ENCODE results near the gene DOCK4. TPM values are rescaled to one million over a fixed set of nuclear protein-coding genes. Genes with fewer than 3 reads are reported as not detected.

Gene DOCK4
- total RNA-seq, 1 donor from 2014 or later = 43.5 TPM

DNA sequence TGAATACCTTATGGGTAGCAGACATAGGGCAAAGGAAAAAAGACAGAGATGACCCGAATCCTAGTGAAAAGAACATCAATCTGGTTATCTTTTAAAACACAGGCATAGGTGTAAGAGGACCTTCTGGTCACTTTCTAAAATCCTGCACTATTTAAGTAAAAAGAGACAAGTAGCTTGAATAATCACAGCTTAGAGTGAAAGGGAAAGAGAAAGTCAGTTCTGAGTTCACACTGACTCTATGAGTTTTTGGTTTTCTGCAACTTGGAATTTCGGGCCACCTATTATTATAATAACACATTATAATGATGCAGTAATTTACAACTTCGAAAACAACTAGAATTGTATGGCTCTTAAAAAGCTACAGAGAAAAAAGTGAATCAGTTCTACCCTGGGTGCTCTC lies 247.8 kb downstream of the DOCK4 start:
- no peak for DNase-seq (ENCODE audit: low spot score in 2 of 2)
- H3K4me3 ChIP-seq = peak overlapping the region in 1 of 2 donors; percentile 40
- intact Hi-C loops (cut with DNase I) = no loop called here

DNA sequence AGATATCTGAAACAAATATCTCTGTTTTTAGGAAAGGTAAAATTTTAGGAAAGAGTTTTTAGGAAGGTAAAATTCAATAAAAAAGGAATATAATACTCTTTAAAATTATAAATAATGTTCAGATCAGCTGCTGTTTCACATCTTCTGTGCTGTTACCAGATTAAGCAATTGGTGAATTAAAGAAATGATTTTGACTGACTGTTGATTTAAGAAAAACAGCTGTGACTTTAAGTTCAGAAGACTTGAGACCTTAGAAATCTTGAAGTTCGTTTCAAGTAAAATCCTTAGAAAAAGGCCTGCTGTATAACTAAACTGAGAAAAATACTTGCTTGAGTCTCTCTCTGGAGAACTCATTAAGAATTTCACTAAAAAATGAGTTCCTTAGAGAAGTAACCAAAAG lies 250.6 kb downstream of the DOCK4 start:
- H3K4me3 ChIP-seq = no peak overlapping the region
- H3K9me3 ChIP-seq = no peaks in the 10 kb centered on the region
- H3K27me3 ChIP-seq = no peaks in the 10 kb centered on the region
- DNase-seq (ENCODE audit: low spot score in 2 of 2) = no peak
- no peaks in the 10 kb centered on the region for H3K4me1 ChIP-seq
- intact Hi-C loops (cut with DNase I) = no loop called here
- TF ChIP-seq, protein P1, sequence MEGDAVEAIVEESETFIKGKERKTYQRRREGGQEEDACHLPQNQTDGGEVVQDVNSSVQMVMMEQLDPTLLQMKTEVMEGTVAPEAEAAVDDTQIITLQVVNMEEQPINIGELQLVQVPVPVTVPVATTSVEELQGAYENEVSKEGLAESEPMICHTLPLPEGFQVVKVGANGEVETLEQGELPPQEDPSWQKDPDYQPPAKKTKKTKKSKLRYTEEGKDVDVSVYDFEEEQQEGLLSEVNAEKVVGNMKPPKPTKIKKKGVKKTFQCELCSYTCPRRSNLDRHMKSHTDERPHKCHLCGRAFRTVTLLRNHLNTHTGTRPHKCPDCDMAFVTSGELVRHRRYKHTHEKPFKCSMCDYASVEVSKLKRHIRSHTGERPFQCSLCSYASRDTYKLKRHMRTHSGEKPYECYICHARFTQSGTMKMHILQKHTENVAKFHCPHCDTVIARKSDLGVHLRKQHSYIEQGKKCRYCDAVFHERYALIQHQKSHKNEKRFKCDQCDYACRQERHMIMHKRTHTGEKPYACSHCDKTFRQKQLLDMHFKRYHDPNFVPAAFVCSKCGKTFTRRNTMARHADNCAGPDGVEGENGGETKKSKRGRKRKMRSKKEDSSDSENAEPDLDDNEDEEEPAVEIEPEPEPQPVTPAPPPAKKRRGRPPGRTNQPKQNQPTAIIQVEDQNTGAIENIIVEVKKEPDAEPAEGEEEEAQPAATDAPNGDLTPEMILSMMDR (IDR thresholded peaks at IDR 0.05) = no peak
- no peaks in the 10 kb centered on the region for H3K36me3 ChIP-seq
- H3K27ac ChIP-seq = no peak overlapping the region

More for the DNA sequence above, 247.8 kb downstream of the DOCK4 start:
- Histone ChIP-seq H3K9me3 (no peaks in the 10 kb centered on the region), H3K4me1 (no peaks in the 10 kb centered on the region), H3K27me3 (no peaks in the 10 kb centered on the region), H3K27ac (no peak overlapping the region), H3K36me3 (no peaks in the 10 kb centered on the region)
- TF ChIP-seq, protein P1 (IDR thresholded peaks at IDR 0.05) = no peak

DNA sequence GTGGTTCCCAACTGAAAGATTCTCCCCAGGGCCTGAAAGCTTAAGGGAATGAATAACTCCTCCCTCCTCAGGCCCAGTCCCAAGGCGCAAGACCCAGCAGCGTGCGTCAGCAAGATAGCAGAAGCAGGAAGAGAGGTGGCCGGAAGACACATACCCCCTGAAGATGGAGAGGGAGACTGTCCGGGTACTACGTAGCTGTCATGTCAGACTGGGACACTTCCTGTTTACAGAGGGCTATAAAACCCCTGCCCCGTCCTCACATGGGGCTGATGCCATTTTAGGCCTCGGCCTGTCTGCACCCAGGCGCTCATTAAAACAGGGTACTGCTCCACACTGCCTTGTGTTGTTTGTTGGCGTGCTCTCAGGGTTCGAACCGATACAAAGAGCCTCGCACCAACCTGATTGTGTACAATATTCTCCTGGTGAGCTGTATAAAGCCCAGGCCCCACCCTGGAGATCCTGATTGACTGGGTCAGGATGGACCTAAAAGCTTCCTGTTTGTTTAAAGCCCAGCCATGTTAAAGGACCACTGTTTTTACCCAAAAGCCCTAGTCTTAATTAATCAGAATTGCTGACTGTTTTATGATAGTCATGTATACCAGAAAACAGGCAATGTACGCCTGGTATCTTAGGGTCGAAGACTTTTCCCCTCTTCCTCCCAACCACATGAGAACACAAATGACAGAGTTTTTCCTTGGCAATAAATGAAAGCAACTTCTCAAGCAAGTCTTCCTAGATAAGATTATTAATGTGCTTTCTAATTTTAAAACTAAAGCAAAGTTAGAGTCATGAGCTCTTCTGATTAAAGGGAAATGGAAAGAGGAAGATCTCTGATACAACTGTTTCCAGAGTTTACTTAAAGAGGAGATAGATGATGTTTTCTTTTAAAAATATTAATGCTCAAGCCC lies 251.5 kb downstream of the DOCK4 start:
- Histone ChIP-seq H3K4me1 (no peaks in the 10 kb centered on the region), H3K36me3 (no peaks in the 10 kb centered on the region), H3K27me3 (no peaks in the 10 kb centered on the region), H3K9me3 (no peaks in the 10 kb centered on the region), H3K4me3 (no peak overlapping the region), H3K27ac (peak overlapping the region in 1 of 2 donors; percentile 43)
- DNase-seq (ENCODE audit: low spot score in 2 of 2) = no peak
- intact Hi-C loops (cut with DNase I) = no loop called here
- TF ChIP-seq, protein P1 (IDR thresholded peaks at IDR 0.05) = no peak

DNA sequence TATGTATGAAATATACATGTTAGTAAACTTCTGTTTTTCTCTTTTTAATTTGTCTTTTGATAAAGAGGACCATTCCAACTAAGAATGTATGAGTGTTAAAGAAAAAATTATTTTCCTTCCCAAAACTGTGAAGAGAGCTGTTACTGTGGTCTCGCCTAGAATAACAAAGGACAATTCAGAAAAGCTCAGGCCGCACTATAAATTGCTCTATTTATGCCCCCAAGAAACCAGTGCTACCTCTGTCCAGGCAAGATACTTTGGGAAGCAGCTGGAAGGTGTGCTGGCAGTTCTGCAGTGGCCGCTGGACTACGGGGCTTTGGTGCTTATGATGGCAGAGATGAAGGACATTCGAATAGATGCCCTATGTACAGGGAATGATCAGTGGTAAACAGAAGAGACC lies 252.1 kb downstream of the DOCK4 start:
- H3K4me3 ChIP-seq = no peak overlapping the region
- H3K36me3 ChIP-seq = no peaks in the 10 kb centered on the region
- H3K27me3 ChIP-seq = no peaks in the 10 kb centered on the region
- H3K4me1 ChIP-seq = no peaks in the 10 kb centered on the region
- peak overlapping the region in 1 of 2 donors; percentile 43 for H3K27ac ChIP-seq
- TF ChIP-seq, protein P1 (IDR thresholded peaks at IDR 0.05) = no peak
- no peaks in the 10 kb centered on the region for H3K9me3 ChIP-seq
- intact Hi-C loops (cut with DNase I) = no loop called here
- no peak for DNase-seq (ENCODE audit: low spot score in 2 of 2)

DNA sequence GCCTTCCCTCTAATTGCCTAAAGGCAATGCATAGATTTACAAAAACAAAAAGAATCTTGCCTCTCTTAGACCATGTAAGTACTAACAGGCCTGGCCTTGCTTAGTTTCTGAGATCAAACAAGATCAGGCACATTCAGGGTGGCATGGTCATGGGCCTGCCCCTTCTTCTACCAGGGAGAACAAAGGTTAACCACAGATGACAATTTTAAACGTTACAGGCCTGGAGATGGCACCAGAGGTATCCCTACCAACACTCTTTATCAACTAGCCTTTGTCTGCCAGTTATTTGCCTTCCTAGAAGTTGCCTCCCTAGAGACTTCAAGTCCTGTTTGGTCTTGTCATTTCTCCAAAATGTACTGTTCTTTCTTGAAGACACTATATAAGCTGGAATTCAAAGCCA lies 252.6 kb downstream of the DOCK4 start:
- intact Hi-C loops (cut with DNase I) = no loop called here
- TF ChIP-seq, protein P1 (IDR thresholded peaks at IDR 0.05) = no peak
- DNase-seq (ENCODE audit: low spot score in 2 of 2) = no peak
- Histone ChIP-seq H3K9me3 (no peaks in the 10 kb centered on the region), H3K4me3 (no peak overlapping the region), H3K4me1 (no peaks in the 10 kb centered on the region), H3K27ac (no peak overlapping the region), H3K36me3 (no peaks in the 10 kb centered on the region), H3K27me3 (no peaks in the 10 kb centered on the region)
